H9 (cell line): ENCODE data around the gene CENPV. TPM values are rescaled to one million over a fixed set of nuclear protein-coding genes. Genes with fewer than 3 reads are reported as not detected.

Experiments
- DNase-seq: peaks from one replicate; pipeline ENCODE4 v3.0.0-alpha.2; 2017
- H2AFZ ChIP-seq: one replicate; pipeline ENCODE4 v1.6.1; 2013; ENCODE audit warnings: mild to moderate bottlenecking, low read length, control low read depth, moderate library complexity
- H2AK5ac ChIP-seq: 2 replicates; pipeline ENCODE4 v1.6.1; 2013; ENCODE audit warnings: low read length, control low read depth, mixed read lengths; ENCODE audit not compliant: insufficient read length
- H2BK120ac ChIP-seq: one replicate; pipeline ENCODE4 v1.6.1; 2013; ENCODE audit warnings: low read depth, mild to moderate bottlenecking, low read length, control low read depth, inconsistent platforms; ENCODE audit not compliant: poor library complexity, severe bottlenecking
- H2BK12ac ChIP-seq: 2 replicates; pipeline ENCODE4 v1.6.1; 2013; ENCODE audit warnings: low read length, control low read depth, mixed read lengths, low read depth; ENCODE audit not compliant: insufficient read length
- H2BK15ac ChIP-seq: 2 replicates; pipeline ENCODE4 v1.6.1; 2013; ENCODE audit warnings: low read depth, low read length, control low read depth
- H2BK20ac ChIP-seq: one replicate; pipeline ENCODE4 v1.6.1; 2013; ENCODE audit warnings: low read depth, mild to moderate bottlenecking, low read length, control low read depth, inconsistent platforms; ENCODE audit not compliant: poor library complexity, severe bottlenecking
- H2BK5ac ChIP-seq: 2 replicates; pipeline ENCODE4 v1.6.1; 2013; ENCODE audit warnings: low read length, control low read depth, mixed read lengths; ENCODE audit not compliant: insufficient read length
- H3K14ac ChIP-seq: 2 replicates; pipeline ENCODE4 v1.6.1; 2013; ENCODE audit warnings: low read length, control low read depth; ENCODE audit not compliant: insufficient read depth
- H3K18ac ChIP-seq: 2 replicates; pipeline ENCODE4 v1.6.1; 2013; ENCODE audit warnings: low read depth, mild to moderate bottlenecking, mixed read lengths, low read length, control low read depth; ENCODE audit not compliant: insufficient read length
- H3K23ac ChIP-seq: 2 replicates; pipeline ENCODE4 v1.6.1; 2013; ENCODE audit warnings: low read length, control low read depth, mixed read lengths, low read depth; ENCODE audit not compliant: insufficient read length
- H3K23me2 ChIP-seq: 2 replicates; pipeline ENCODE4 v1.6.1; 2013; ENCODE audit warnings: low read depth, mild to moderate bottlenecking, mixed read lengths, low read length, control low read depth; ENCODE audit not compliant: insufficient read length, poor library complexity, severe bottlenecking
- H3K27ac ChIP-seq: 2 replicates; pipeline ENCODE4 v1.5.1; 2013; ENCODE audit warnings: low read length, control low read depth, mixed read lengths, low read depth; ENCODE audit not compliant: insufficient read length
- H3K27me3 ChIP-seq: 2 replicates; pipeline ENCODE4 v1.6.1; 2013; ENCODE audit warnings: low read length, control low read depth, inconsistent platforms; ENCODE audit not compliant: insufficient read depth
- H3K4ac ChIP-seq: 2 replicates; pipeline ENCODE4 v1.6.1; 2013; ENCODE audit warnings: low read depth, mild to moderate bottlenecking, control low read depth, inconsistent platforms, low read length, moderate library complexity
- H3K4me1 ChIP-seq: 2 replicates; pipeline ENCODE4 v1.6.1; 2013; ENCODE audit warnings: low read length, control low read depth, inconsistent platforms; ENCODE audit not compliant: insufficient read depth
- H3K4me2 ChIP-seq: 2 replicates; pipeline ENCODE4 v1.6.1; 2013; ENCODE audit warnings: low read length, control low read depth, mixed read lengths; ENCODE audit not compliant: insufficient read length, insufficient read depth
- H3K56ac ChIP-seq: 2 replicates; pipeline ENCODE4 v1.6.1; 2013; ENCODE audit warnings: low read depth, mild to moderate bottlenecking, mixed read lengths, low read length, control low read depth; ENCODE audit not compliant: insufficient read length
- H3K79me1 ChIP-seq: 2 replicates; pipeline ENCODE4 v1.6.1; 2013; ENCODE audit warnings: low read depth, mild to moderate bottlenecking, moderate library complexity, low read length, control low read depth, inconsistent platforms; ENCODE audit not compliant: insufficient read depth, poor library complexity, severe bottlenecking
- H3K79me2 ChIP-seq: 2 replicates; pipeline ENCODE4 v1.6.1; 2013; ENCODE audit warnings: low read length, control low read depth, inconsistent platforms; ENCODE audit not compliant: insufficient read depth
- H3K9ac ChIP-seq: 2 replicates; pipeline ENCODE4 v1.6.1; 2013; ENCODE audit warnings: low read length, control low read depth, mixed read lengths; ENCODE audit not compliant: insufficient read length; ENCODE audit errors: extremely low read depth
- H3K9me3 ChIP-seq: one replicate; pipeline ENCODE4 v1.6.1; 2013; ENCODE audit warnings: low read depth, low read length, inconsistent platforms; ENCODE audit not compliant: control insufficient read depth
- H3T11ph ChIP-seq: one replicate; pipeline ENCODE4 v1.6.1; 2013; ENCODE audit warnings: mild to moderate bottlenecking, low read length, control low read depth, inconsistent platforms
- H4K20me1 ChIP-seq: one replicate; pipeline ENCODE4 v1.6.1; 2013; ENCODE audit not compliant: control insufficient read depth, insufficient read length, insufficient read depth
- H4K5ac ChIP-seq: 2 replicates; pipeline ENCODE4 v1.6.1; 2013; ENCODE audit warnings: low read depth, mild to moderate bottlenecking, mixed read lengths, low read length, control low read depth; ENCODE audit not compliant: insufficient read length
- H4K8ac ChIP-seq: replicated peaks from 2 replicates; pipeline ENCODE4 v1.6.1; 2013; ENCODE audit warnings: low read length, control low read depth, mixed read lengths, low read depth; ENCODE audit not compliant: insufficient read length
- H4K91ac ChIP-seq: 2 replicates; pipeline ENCODE4 v1.6.1; 2013; ENCODE audit warnings: low read depth, mild to moderate bottlenecking, moderate library complexity, mixed read lengths, low read length, control low read depth; ENCODE audit not compliant: insufficient read length
- H3K27ac Mint-ChIP-seq, 3 experiments: 2 replicates in 2 of 3; 3 replicates in 1 of 3; pipeline ENCODE4 v1.8.0; 2020 to 2021; ENCODE audit warnings: mixed read lengths in 3 of 3, mild to moderate bottlenecking in 1 of 3, moderate library complexity in 1 of 3
- H3K27me3 Mint-ChIP-seq: 2 replicates; pipeline ENCODE4 v1.8.0; 2021; ENCODE audit warnings: low read depth, mild to moderate bottlenecking, moderate library complexity, mixed read lengths
- H3K36me3 Mint-ChIP-seq, 3 experiments: 2 replicates in 2 of 3; 3 replicates in 1 of 3; pipeline ENCODE4 v1.8.0; 2020 to 2021; ENCODE audit warnings: low read depth in 3 of 3, mixed read lengths in 3 of 3; ENCODE audit not compliant: insufficient read depth in 1 of 3
- H3K4me1 Mint-ChIP-seq, 2 experiments: 2 replicates each; pipeline ENCODE4 v1.8.0; 2020; ENCODE audit warnings: mixed read lengths in 2 of 2
- H3K4me3 Mint-ChIP-seq, 2 experiments: 2 replicates in 1 of 2; 3 replicates in 1 of 2; pipeline ENCODE4 v1.8.0; 2020 to 2021; ENCODE audit warnings: mild to moderate bottlenecking in 2 of 2, mixed read lengths in 2 of 2, moderate library complexity in 1 of 2
- H3K9me3 Mint-ChIP-seq, 2 experiments: 2 replicates in 1 of 2; 3 replicates in 1 of 2; pipeline ENCODE4 v1.8.0; 2020; ENCODE audit warnings: mild to moderate bottlenecking in 2 of 2, mixed read lengths in 2 of 2, moderate library complexity in 1 of 2
- CTCF ChIP-seq: fragments of 200-600 bp; sonication (generic); conservative IDR thresholded peaks from 3 replicates; pipeline ENCODE4 v1.8.0; 2021; ENCODE audit warnings: antibody characterized with exemption, mild to moderate bottlenecking
- whole genome bisulfite sequencing: extraction: QIAGEN DNeasy Blood & Tissue Kit; methylation state at CpG from one replicate; pipeline ENCODE4 v1.1.7; 2013; ENCODE audit warnings: missing lambda C conversion rate, low lambda C conversion rate, mixed read lengths; ENCODE audit not compliant: insufficient read length; ENCODE audit errors: extremely low coverage; 5-methylcytosine and 5-hydroxymethylcytosine counted together
- total RNA-seq: library from RNA; stranded (reverse); gene quantifications from 2 replicates; pipeline ENCODE4 v1.2.1, GENCODE V29; 2021

CENPV gene
- total RNA-seq, 1 experiment from 2014 or later: 200 TPM

GRCh38 chr17:16339402-16339801 is 13.9 kb downstream of the CENPV start:
- H2AK5ac ChIP-seq: no peak overlapping the region
- no peak overlapping the region for H3T11ph ChIP-seq
- H3K79me2 ChIP-seq: no peaks in the 10 kb centered on the region
- no peak overlapping the region for H2BK20ac ChIP-seq
- no peak overlapping the region for H3K9ac ChIP-seq
- H2BK12ac ChIP-seq: no peak overlapping the region
- Mint-ChIP-seq H3K27ac (peak overlapping the region in 1 of 3 experiments; percentile 44; a peak in 1 of 7 replicates), H3K4me1 (no peaks in the 10 kb centered on the region), H3K9me3 (no peaks in the 10 kb centered on the region), H3K27me3 (no peaks in the 10 kb centered on the region), H3K36me3 (peaks cover 22 to 30% (median 25%) of the 10 kb centered on the region in 3 experiments; a peak in 6 of 7 replicates), H3K4me3 (no peak overlapping the region)
- no peak overlapping the region for H3K14ac ChIP-seq
- no peak for TF ChIP-seq CTCF
- no peak overlapping the region for H3K18ac ChIP-seq
- DNase-seq: no peak
- H4K8ac ChIP-seq: no peak overlapping the region
- H4K91ac ChIP-seq: no peak overlapping the region
- no peak overlapping the region for H3K56ac ChIP-seq
- no peak overlapping the region for H3K27ac ChIP-seq
- no peaks in the 10 kb centered on the region for H3K27me3 ChIP-seq
- no peaks in the 10 kb centered on the region for H3K23me2 ChIP-seq
- no peak overlapping the region for H3K23ac ChIP-seq
- no peak overlapping the region for H2BK15ac ChIP-seq
- H3K4ac ChIP-seq: no peak overlapping the region
- H2BK5ac ChIP-seq: no peak overlapping the region
- no peaks in the 10 kb centered on the region for H3K9me3 ChIP-seq
- no peaks in the 10 kb centered on the region for H3K79me1 ChIP-seq
- H4K5ac ChIP-seq: no peak overlapping the region
- H2BK120ac ChIP-seq: no peak overlapping the region
- H4K20me1 ChIP-seq: no peaks in the 10 kb centered on the region
- no peak overlapping the region for H3K4me2 ChIP-seq
- H2AFZ ChIP-seq: no peak overlapping the region
- no peaks in the 10 kb centered on the region for H3K4me1 ChIP-seq
- no CpG with 5 or more reads among the region's 1 CpG for WGBS
